ENCODE data around the gene STK36.

Gene STK36

GRCh38 chr2:218745559-218746469 is 73.9 kb downstream of the STK36 start:
- no peak for TF ChIP-seq CTCF (IDR thresholded peaks at IDR 0.05; ENCODE audit: borderline replicate concordance, insufficient read depth, low read depth, low read length)
- H3K4me3 ChIP-seq (ENCODE audit: low read depth, low read length), result no peak overlapping the region

- TF ChIP-seq CTCF (IDR thresholded peaks at IDR 0.05; ENCODE audit: borderline replicate concordance, insufficient read depth, low read depth, low read length), result no peak
- no peak overlapping the region for H3K4me3 ChIP-seq (ENCODE audit: low read depth, low read length)
Measured at GRCh38 chr2:218746470-218746795, 74.5 kb downstream of the STK36 start.

GRCh38 chr2:218746960-218747359 is 75.1 kb downstream of the STK36 start:
- TF ChIP-seq CTCF (IDR thresholded peaks at IDR 0.05; ENCODE audit: borderline replicate concordance, insufficient read depth, low read depth, low read length), result no peak
- no peak overlapping the region for H3K4me3 ChIP-seq (ENCODE audit: low read depth, low read length)

- no peak overlapping the region for H3K4me3 ChIP-seq (ENCODE audit: low read depth, low read length)
- TF ChIP-seq CTCF (IDR thresholded peaks at IDR 0.05; ENCODE audit: borderline replicate concordance, insufficient read depth, low read depth, low read length), result no peak
Measured at GRCh38 chr2:218748741-218749441, 77.0 kb downstream of the STK36 start.

All from GM12875 (cell line).